Measurements from ENCODE around the gene CLCN3.
"Not testable (repeated sequence)": the region's sequence is repeated elsewhere in the genome, so short reads cannot be mapped to it uniquely, and the experiment has no call there.

CLCN3 gene

DNA sequence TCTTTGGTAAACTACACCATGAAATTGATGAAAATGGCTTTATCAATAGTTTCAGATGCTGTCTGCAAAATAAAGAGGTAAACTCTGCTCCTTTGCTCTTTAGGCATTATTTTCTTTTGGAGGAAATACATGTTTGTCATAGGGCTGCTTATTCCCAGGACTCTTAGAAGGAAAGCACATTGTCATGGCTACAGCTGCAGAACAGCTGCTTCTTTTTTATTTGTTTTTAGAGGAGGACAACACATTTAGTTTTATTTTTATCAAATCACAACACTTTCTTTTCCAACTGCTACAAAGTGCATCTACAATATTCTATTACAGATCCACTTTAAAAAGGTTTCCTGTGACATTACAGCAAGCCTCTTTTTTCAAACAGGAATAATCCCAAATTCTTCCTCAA, 150.0 kb downstream of the CLCN3 start:
- Histone ChIP-seq H3K9ac (no peak overlapping the region), H3K27ac (no peak overlapping the region), H3K4me1 (no peaks in the 10 kb centered on the region)

DNA sequence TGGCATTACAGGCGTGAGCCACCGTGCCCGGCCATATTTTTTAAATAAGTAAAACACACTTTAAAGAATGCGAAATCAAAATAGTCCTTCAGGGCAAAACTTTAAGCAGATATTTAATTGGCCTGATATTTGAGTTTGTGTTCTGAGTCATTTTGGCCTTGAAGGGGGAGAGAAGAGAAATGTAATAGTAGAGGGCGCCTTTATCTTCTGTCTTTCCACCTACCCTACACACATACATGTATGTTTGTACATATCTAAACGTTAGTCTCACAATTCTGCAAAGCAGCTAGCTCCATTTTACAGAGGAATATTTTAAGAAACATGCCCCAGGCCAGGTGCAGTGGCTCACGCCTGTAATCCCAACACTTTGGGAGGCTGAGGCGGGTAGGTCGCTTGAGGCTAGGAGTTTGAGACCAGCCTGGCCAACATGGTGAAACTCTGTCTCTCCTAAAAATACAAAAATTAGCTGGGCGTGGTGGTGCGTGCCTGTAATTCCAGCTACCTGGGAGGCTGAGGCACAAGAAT, 151.2 kb downstream of the CLCN3 start:
- H3K4me1 ChIP-seq; H2AFZ ChIP-seq; H3K9ac ChIP-seq; H3K9me3 ChIP-seq (ENCODE audit: control insufficient read depth, low read length); H3K4me3 ChIP-seq (ENCODE audit: low read depth, low read length); H3K27me3 ChIP-seq (ENCODE audit: control insufficient read depth, insufficient read depth, low read length); H3K79me2 ChIP-seq; H3K27ac ChIP-seq; H3K4me2 ChIP-seq (ENCODE audit: low read length); H3K36me3 ChIP-seq (ENCODE audit: control insufficient read depth, insufficient read depth, low read length): not testable (repeated sequence)

More for the DNA sequence above, 150.0 kb downstream of the CLCN3 start:
- Histone ChIP-seq H3K4me2 (ENCODE audit: low read length) (no peak overlapping the region), H2AFZ (no peak overlapping the region), H3K36me3 (ENCODE audit: control insufficient read depth, insufficient read depth, low read length) (no peaks in the 10 kb centered on the region), H3K4me3 (ENCODE audit: low read depth, low read length) (no peak overlapping the region), H3K27me3 (ENCODE audit: control insufficient read depth, insufficient read depth, low read length) (no peaks in the 10 kb centered on the region), H3K9me3 (ENCODE audit: control insufficient read depth, low read length) (no peaks in the 10 kb centered on the region), H3K79me2 (no peaks in the 10 kb centered on the region)
- TF ChIP-seq, protein P1, sequence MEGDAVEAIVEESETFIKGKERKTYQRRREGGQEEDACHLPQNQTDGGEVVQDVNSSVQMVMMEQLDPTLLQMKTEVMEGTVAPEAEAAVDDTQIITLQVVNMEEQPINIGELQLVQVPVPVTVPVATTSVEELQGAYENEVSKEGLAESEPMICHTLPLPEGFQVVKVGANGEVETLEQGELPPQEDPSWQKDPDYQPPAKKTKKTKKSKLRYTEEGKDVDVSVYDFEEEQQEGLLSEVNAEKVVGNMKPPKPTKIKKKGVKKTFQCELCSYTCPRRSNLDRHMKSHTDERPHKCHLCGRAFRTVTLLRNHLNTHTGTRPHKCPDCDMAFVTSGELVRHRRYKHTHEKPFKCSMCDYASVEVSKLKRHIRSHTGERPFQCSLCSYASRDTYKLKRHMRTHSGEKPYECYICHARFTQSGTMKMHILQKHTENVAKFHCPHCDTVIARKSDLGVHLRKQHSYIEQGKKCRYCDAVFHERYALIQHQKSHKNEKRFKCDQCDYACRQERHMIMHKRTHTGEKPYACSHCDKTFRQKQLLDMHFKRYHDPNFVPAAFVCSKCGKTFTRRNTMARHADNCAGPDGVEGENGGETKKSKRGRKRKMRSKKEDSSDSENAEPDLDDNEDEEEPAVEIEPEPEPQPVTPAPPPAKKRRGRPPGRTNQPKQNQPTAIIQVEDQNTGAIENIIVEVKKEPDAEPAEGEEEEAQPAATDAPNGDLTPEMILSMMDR (IDR thresholded peaks at IDR 0.05) = no peak

All from parathyroid adenoma (tissue), 2 donors.